Measurements from ENCODE around the gene TRAF4.
A peak's percentile ranks its signal among the peaks of the same experiment; 100 is the strongest.

- no peak for TF ChIP-seq JUND (IDR thresholded peaks at IDR 0.05)
- no peak for TF ChIP-seq REST (IDR thresholded peaks at IDR 0.05)
- no peak for TF ChIP-seq CTCF (IDR thresholded peaks at IDR 0.05; ENCODE audit: low read depth, low read length, missing input control)
- no peak for TF ChIP-seq MAX (IDR thresholded peaks at IDR 0.05)
- TF ChIP-seq RXRA (IDR thresholded peaks at IDR 0.05) = peak; percentile 59 to 64
- no peak for TF ChIP-seq TAF1 (conservative IDR thresholded peaks at IDR 0.05)
- TF ChIP-seq, protein P1, sequence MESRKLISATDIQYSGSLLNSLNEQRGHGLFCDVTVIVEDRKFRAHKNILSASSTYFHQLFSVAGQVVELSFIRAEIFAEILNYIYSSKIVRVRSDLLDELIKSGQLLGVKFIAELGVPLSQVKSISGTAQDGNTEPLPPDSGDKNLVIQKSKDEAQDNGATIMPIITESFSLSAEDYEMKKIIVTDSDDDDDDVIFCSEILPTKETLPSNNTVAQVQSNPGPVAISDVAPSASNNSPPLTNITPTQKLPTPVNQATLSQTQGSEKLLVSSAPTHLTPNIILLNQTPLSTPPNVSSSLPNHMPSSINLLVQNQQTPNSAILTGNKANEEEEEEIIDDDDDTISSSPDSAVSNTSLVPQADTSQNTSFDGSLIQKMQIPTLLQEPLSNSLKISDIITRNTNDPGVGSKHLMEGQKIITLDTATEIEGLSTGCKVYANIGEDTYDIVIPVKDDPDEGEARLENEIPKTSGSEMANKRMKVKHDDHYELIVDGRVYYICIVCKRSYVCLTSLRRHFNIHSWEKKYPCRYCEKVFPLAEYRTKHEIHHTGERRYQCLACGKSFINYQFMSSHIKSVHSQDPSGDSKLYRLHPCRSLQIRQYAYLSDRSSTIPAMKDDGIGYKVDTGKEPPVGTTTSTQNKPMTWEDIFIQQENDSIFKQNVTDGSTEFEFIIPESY (IDR thresholded peaks at IDR 0.05) = no peak
- TF ChIP-seq FOXA1 (IDR thresholded peaks at IDR 0.05) = no peak
- TF ChIP-seq RAD21 (IDR thresholded peaks at IDR 0.05) = no peak
- TF ChIP-seq EGR1 (IDR thresholded peaks at IDR 0.05; ENCODE audit: low read depth in 2 of 2) = no peak
These were observed 527 bp downstream of the TRAF4 start for GRCh38 chr17:28744104-28744971.
